ENCODE results near the gene HSPA2.

GRCh38 chr14:64554556-64554955 lies 14.0 kb downstream of the HSPA2 start:
- TF ChIP-seq, protein P1, sequence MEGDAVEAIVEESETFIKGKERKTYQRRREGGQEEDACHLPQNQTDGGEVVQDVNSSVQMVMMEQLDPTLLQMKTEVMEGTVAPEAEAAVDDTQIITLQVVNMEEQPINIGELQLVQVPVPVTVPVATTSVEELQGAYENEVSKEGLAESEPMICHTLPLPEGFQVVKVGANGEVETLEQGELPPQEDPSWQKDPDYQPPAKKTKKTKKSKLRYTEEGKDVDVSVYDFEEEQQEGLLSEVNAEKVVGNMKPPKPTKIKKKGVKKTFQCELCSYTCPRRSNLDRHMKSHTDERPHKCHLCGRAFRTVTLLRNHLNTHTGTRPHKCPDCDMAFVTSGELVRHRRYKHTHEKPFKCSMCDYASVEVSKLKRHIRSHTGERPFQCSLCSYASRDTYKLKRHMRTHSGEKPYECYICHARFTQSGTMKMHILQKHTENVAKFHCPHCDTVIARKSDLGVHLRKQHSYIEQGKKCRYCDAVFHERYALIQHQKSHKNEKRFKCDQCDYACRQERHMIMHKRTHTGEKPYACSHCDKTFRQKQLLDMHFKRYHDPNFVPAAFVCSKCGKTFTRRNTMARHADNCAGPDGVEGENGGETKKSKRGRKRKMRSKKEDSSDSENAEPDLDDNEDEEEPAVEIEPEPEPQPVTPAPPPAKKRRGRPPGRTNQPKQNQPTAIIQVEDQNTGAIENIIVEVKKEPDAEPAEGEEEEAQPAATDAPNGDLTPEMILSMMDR (IDR thresholded peaks at IDR 0.05) = no peak
- TF ChIP-seq RFX5 (IDR thresholded peaks at IDR 0.05; ENCODE audit: low read length) (no peak), TCF12 (IDR thresholded peaks at IDR 0.05) (no peak), FOXJ3 (CRISPR knock-in tag; IDR thresholded peaks at IDR 0.05) (no peak), POLR2AphosphoS5 (IDR thresholded peaks at IDR 0.05; ENCODE audit: low read depth, low read length) (no peak), GABPA (IDR thresholded peaks at IDR 0.05; ENCODE audit: low read depth) (no peak), TAF1 (IDR thresholded peaks at IDR 0.05; ENCODE audit: borderline replicate concordance, low read depth, low read length) (no peak), USF2 (IDR thresholded peaks at IDR 0.05; ENCODE audit: borderline replicate concordance, low read depth, low read length) (no peak), RCOR1 (IDR thresholded peaks at IDR 0.05; ENCODE audit: low read length) (no peak), YY1 (IDR thresholded peaks at IDR 0.05; ENCODE audit: low read depth) (no peak), JUND (IDR thresholded peaks at IDR 0.05) (no peak)
- TF ChIP-seq, protein P2, sequence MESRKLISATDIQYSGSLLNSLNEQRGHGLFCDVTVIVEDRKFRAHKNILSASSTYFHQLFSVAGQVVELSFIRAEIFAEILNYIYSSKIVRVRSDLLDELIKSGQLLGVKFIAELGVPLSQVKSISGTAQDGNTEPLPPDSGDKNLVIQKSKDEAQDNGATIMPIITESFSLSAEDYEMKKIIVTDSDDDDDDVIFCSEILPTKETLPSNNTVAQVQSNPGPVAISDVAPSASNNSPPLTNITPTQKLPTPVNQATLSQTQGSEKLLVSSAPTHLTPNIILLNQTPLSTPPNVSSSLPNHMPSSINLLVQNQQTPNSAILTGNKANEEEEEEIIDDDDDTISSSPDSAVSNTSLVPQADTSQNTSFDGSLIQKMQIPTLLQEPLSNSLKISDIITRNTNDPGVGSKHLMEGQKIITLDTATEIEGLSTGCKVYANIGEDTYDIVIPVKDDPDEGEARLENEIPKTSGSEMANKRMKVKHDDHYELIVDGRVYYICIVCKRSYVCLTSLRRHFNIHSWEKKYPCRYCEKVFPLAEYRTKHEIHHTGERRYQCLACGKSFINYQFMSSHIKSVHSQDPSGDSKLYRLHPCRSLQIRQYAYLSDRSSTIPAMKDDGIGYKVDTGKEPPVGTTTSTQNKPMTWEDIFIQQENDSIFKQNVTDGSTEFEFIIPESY (IDR thresholded peaks at IDR 0.05; ENCODE audit: borderline replicate concordance, low read depth) = no peak
